SK-N-SH (cell line): Measurements from ENCODE around the gene VN1R2. TPM values are rescaled to one million over a fixed set of nuclear protein-coding genes. Genes with fewer than 3 reads are reported as not detected.

Experiments used
- CTCF ChIA-PET: fragments of 300-600, 350-600 bp; formaldehyde crosslinking; extraction: SDS; loops from one replicate; lab custom pipeline; 2021; lab: Yijun Ruan, JAX
- POLR2A ChIA-PET: fragments of 350-600 bp; sonication (Branson Sonifier 250); formaldehyde crosslinking; extraction: SDS; loops from one replicate; lab custom pipeline; 2020; ENCODE audit warnings: antibody characterized with exemption, inconsistent platforms; lab: Yijun Ruan, JAX
- DNase-seq: peaks from one replicate; pipeline ENCODE4 v3.0.0; 2012
- H2AFZ ChIP-seq: fragments of 200-600 bp; sonication (generic); 2 replicates; pipeline ENCODE4 v1.8.1; 2016; ENCODE audit warnings: antibody characterized with exemption, mild to moderate bottlenecking, low read depth
- H3F3A ChIP-seq: fragments of 200-600 bp; sonication (generic); replicated peaks from 2 replicates; pipeline ENCODE3; 2016; ENCODE audit warnings: antibody characterized with exemption, mild to moderate bottlenecking; ENCODE audit not compliant: insufficient read depth
- H3K27ac ChIP-seq, 2 experiments: fragments of 200-500 bp in 1 of 2; fragments of 200-600 bp in 1 of 2; sonication (Bioruptor generic) in 1 of 2; sonication (generic), shearing (Covaris generic) in 1 of 2; 2 replicates each; pipeline versions ENCODE4 v1.5.1 to v1.6.1; 2014 to 2016; ENCODE audit warnings: low read depth in 2 of 2, inconsistent platforms in 1 of 2, low read length in 1 of 2, mild to moderate bottlenecking in 1 of 2, mixed read lengths in 1 of 2
- H3K27me3 ChIP-seq: fragments of 200-600 bp; sonication (generic), shearing (Covaris generic); 2 replicates; pipeline ENCODE4 v1.6.1; 2016; ENCODE audit warnings: mixed run types; ENCODE audit not compliant: insufficient read depth
- H3K36me3 ChIP-seq, 2 experiments: fragments of 200-500 bp in 1 of 2; fragments of 200-600 bp in 1 of 2; sonication (Bioruptor generic) in 1 of 2; sonication (generic) in 1 of 2; replicated peaks in 1 of 2; 2 replicates each; pipeline versions ENCODE3 to v1.5.1; 2014 to 2016; ENCODE audit warnings: low read length in 1 of 2, mild to moderate bottlenecking in 1 of 2; ENCODE audit not compliant: insufficient read depth in 2 of 2, control insufficient read depth in 1 of 2
- H3K4me1 ChIP-seq, 2 experiments: fragments of 200-500 bp in 1 of 2; fragments of 200-600 bp in 1 of 2; sonication (Bioruptor generic) in 1 of 2; sonication (generic), shearing (Covaris generic) in 1 of 2; 2 replicates each; pipeline versions ENCODE4 v1.5.1 to v1.6.1; 2014 to 2016; ENCODE audit warnings: low read depth in 1 of 2, low read length in 1 of 2, mixed run types in 1 of 2; ENCODE audit not compliant: insufficient read depth in 2 of 2, control insufficient read depth in 1 of 2
- H3K4me2 ChIP-seq: fragments of 200-600 bp; sonication (generic), shearing (Covaris generic); 2 replicates; pipeline ENCODE4 v1.6.1; 2017; ENCODE audit warnings: mixed run types
- H3K4me3 ChIP-seq, 2 experiments: fragments of 200-500 bp in 1 of 2; fragments of 200-600 bp in 1 of 2; sonication (Bioruptor generic) in 1 of 2; sonication (generic), shearing (Covaris generic) in 1 of 2; 2 replicates each; pipeline versions ENCODE4 v1.5.1 to v1.8.1; 2014 to 2016; ENCODE audit warnings: low read depth in 2 of 2, inconsistent platforms in 1 of 2, low read length in 1 of 2, mild to moderate bottlenecking in 1 of 2, mixed read lengths in 1 of 2, moderate library complexity in 1 of 2
- H3K79me2 ChIP-seq: fragments of 200-600 bp; sonication (generic); 2 replicates; pipeline ENCODE4 v1.8.1; 2017; ENCODE audit warnings: mild to moderate bottlenecking; ENCODE audit not compliant: insufficient read depth
- H3K9ac ChIP-seq: fragments of 200-600 bp; sonication (generic); 2 replicates; pipeline ENCODE4 v1.6.1; 2017; ENCODE audit warnings: mixed run types
- H3K9me2 ChIP-seq: fragments of 200-600 bp; sonication (generic); 2 replicates; pipeline ENCODE4 v1.6.1; 2017; ENCODE audit warnings: mixed run types
- H3K9me3 ChIP-seq: fragments of 200-600 bp; sonication (generic); 2 replicates; pipeline ENCODE4 v1.6.1; 2017; ENCODE audit warnings: mixed run types, mild to moderate bottlenecking, moderate library complexity
- H4K20me1 ChIP-seq: fragments of 200-600 bp; sonication (generic); 2 replicates; pipeline ENCODE4 v1.6.1; 2017; ENCODE audit warnings: mild to moderate bottlenecking, mixed run types; ENCODE audit not compliant: insufficient read depth
- CHD2 ChIP-seq: fragments of 150-350 bp; IDR thresholded peaks from 2 replicates; pipeline ENCODE4 v1.6.1; 2018; ENCODE audit warnings: low read length; ENCODE audit not compliant: partially characterized antibody
- ELF1 ChIP-seq: IDR thresholded peaks from 2 replicates; pipeline ENCODE4 v1.4.0; 2012
- GABPA ChIP-seq: IDR thresholded peaks from 2 replicates; pipeline ENCODE4 v1.4.0; 2012; ENCODE audit warnings: low read depth, mild to moderate bottlenecking
- JUND ChIP-seq: IDR thresholded peaks from 2 replicates; pipeline ENCODE4 v1.4.0; 2012
- MEF2A ChIP-seq: IDR thresholded peaks from 2 replicates; pipeline ENCODE4 v1.4.0; 2012; ENCODE audit warnings: low read depth, borderline replicate concordance
- NFIC ChIP-seq: IDR thresholded peaks from 2 replicates; pipeline ENCODE4 v1.4.0; 2012; ENCODE audit warnings: borderline replicate concordance
- NRF1 ChIP-seq: IDR thresholded peaks from 2 replicates; pipeline ENCODE4 v1.6.1; 2012; ENCODE audit warnings: low read depth, mild to moderate bottlenecking, low read length
- RFX5 ChIP-seq: IDR thresholded peaks from 2 replicates; pipeline ENCODE4 v1.6.1; 2012; ENCODE audit warnings: mild to moderate bottlenecking, improper control_type of control experiment, low read length
- RXRA ChIP-seq: IDR thresholded peaks from 2 replicates; pipeline ENCODE4 v1.4.0; 2012; ENCODE audit warnings: low read depth, mild to moderate bottlenecking, borderline replicate concordance
- SIN3A ChIP-seq: IDR thresholded peaks from 2 replicates; pipeline ENCODE4 v1.6.1; 2012; ENCODE audit warnings: low read depth, mild to moderate bottlenecking, low read length, moderate library complexity, borderline replicate concordance
- YY1 ChIP-seq: IDR thresholded peaks from 2 replicates; pipeline ENCODE4 v1.4.0; 2012; ENCODE audit warnings: low read depth, mild to moderate bottlenecking
- WGBS: methylation state at CpG from one replicate; pipeline ENCODE4 v1.1.6; 2017; ENCODE audit warnings: low lambda C conversion rate; 5-methylcytosine and 5-hydroxymethylcytosine counted together
- polyA plus RNA-seq, 3 experiments: library from polyadenylated mRNA; depleted of rRNA; stranded (reverse); fragments of >200 nt; gene quantifications; 2 replicates each; pipeline ENCODE4 v1.2.3, GENCODE V29; 2012
- TF ChIP-seq, protein P1 (sequence below): IDR thresholded peaks from 2 replicates; pipeline ENCODE4 v1.4.0; 2012; ENCODE audit warnings: low read depth, borderline replicate concordance
- TF ChIP-seq, protein P2 (sequence below): IDR thresholded peaks from 2 replicates; pipeline ENCODE4 v1.4.0; 2012; ENCODE audit warnings: low read depth

VN1R2 gene
- polyA plus RNA-seq, 1 of the 3 experiments (the other 2 are of a cell fraction) = not detected

GRCh38 chr19:53237114-53237777 is 20.8 kb upstream of the VN1R2 start:
- Histone ChIP-seq H3K9me2 (no peaks in the 10 kb centered on the region), H3K27me3 (no peaks in the 10 kb centered on the region), H3K79me2 (no peaks in the 10 kb centered on the region), H3K9me3 (peaks cover 33% of the 10 kb centered on the region), H3K36me3 (peaks cover 16 to 25% of the 10 kb centered on the region in 2 experiments), H3K4me1 (no peaks in the 10 kb centered on the region), H3K4me2 (no peak overlapping the region), H3K27ac (no peak overlapping the region), H3K9ac (no peak overlapping the region), H4K20me1 (no peaks in the 10 kb centered on the region), H3F3A (no peaks in the 10 kb centered on the region), H3K4me3 (no peak overlapping the region; a peak in 1 of 4 replicates), H2AFZ (no peak overlapping the region)
- ChIA-PET POLR2A (no interaction called here), CTCF (interaction anchor here (0.9 kb wide), 1 partner anchor 42 kb away, joined by 3 read pairs; no protein-coding TSS in a partner anchor)
- TF ChIP-seq, protein P1, sequence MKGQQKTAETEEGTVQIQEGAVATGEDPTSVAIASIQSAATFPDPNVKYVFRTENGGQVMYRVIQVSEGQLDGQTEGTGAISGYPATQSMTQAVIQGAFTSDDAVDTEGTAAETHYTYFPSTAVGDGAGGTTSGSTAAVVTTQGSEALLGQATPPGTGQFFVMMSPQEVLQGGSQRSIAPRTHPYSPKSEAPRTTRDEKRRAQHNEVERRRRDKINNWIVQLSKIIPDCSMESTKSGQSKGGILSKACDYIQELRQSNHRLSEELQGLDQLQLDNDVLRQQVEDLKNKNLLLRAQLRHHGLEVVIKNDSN = no peak
- TF ChIP-seq NRF1 (no peak), RXRA (no peak)
- no peak for DNase-seq
- 27% methylated on average over 4 of the region's 4 CpGs for WGBS

GRCh38 chr19:53246498-53246897 is 11.6 kb upstream of the VN1R2 start:
- no peak overlapping the region for H3K4me3 ChIP-seq
- no peaks in the 10 kb centered on the region for H3K9me2 ChIP-seq
- no peak overlapping the region for H3K9ac ChIP-seq
- DNase-seq = no peak
- no peaks in the 10 kb centered on the region for H3K27me3 ChIP-seq
- H3K9me3 ChIP-seq = peaks cover 31% of the 10 kb centered on the region
- H3K4me2 ChIP-seq = no peak overlapping the region
- no peak overlapping the region for H3K27ac ChIP-seq
- ChIA-PET POLR2A (no interaction called here), CTCF (no interaction called here)
- H2AFZ ChIP-seq = no peak overlapping the region
- peaks cover 17 to 27% of the 10 kb centered on the region in 2 experiments for H3K36me3 ChIP-seq
- H3K4me1 ChIP-seq = no peaks in the 10 kb centered on the region
- no peaks in the 10 kb centered on the region for H4K20me1 ChIP-seq
- WGBS = 20% methylated on average over 1 of the region's 1 CpG
- no peaks in the 10 kb centered on the region for H3K79me2 ChIP-seq
- TF ChIP-seq JUND = no peak
- TF ChIP-seq CHD2 = no peak
- TF ChIP-seq ELF1 = no peak
- TF ChIP-seq SIN3A = no peak
- TF ChIP-seq MEF2A = no peak
- no peak for TF ChIP-seq YY1
- no peak for TF ChIP-seq RFX5
- no peak for TF ChIP-seq NFIC
- TF ChIP-seq NRF1 = no peak
- TF ChIP-seq, protein P2, sequence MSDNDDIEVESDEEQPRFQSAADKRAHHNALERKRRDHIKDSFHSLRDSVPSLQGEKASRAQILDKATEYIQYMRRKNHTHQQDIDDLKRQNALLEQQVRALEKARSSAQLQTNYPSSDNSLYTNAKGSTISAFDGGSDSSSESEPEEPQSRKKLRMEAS = no peak
- no peak for TF ChIP-seq RXRA
- no peak for TF ChIP-seq GABPA
- no peaks in the 10 kb centered on the region for H3F3A ChIP-seq
